Astrocyte (in vitro differentiated cells and primary cell): ENCODE results near the gene SRP9. TPM values are rescaled to one million over a fixed set of nuclear protein-coding genes. Genes with fewer than 3 reads are reported as not detected.
A peak's percentile ranks its signal among the peaks of the same experiment; 100 is the strongest.

Experiments used
- DNase-seq: peaks from one replicate; pipeline ENCODE4 v3.0.0-alpha.2; 2010; ENCODE audit warnings: low read depth
- FAIRE-seq: peaks from 2 replicates; lab custom pipeline; 2011; peaks lifted over from hg19 to GRCh38; lab: Jason Lieb, UNC
- H2AFZ ChIP-seq: 2 replicates; pipeline ENCODE4 v1.6.0; 2012; ENCODE audit warnings: low read depth, low read length, inconsistent platforms
- H3K27ac ChIP-seq: 2 replicates; pipeline ENCODE4 v1.5.1; 2011; ENCODE audit warnings: low read depth, low read length, inconsistent platforms
- H3K27me3 ChIP-seq: 2 replicates; pipeline ENCODE4 v1.6.0; 2011; ENCODE audit warnings: low read length, inconsistent platforms; ENCODE audit not compliant: insufficient read depth
- H3K36me3 ChIP-seq: 2 replicates; pipeline ENCODE4 v1.5.1; 2011; ENCODE audit warnings: low read length, inconsistent platforms; ENCODE audit not compliant: insufficient read depth
- H3K4me1 ChIP-seq: 2 replicates; pipeline ENCODE4 v1.5.1; 2011; ENCODE audit warnings: low read length, inconsistent platforms; ENCODE audit not compliant: insufficient read depth
- H3K4me2 ChIP-seq: 2 replicates; pipeline ENCODE4 v1.6.0; 2012; ENCODE audit warnings: low read length, inconsistent platforms
- H3K4me3 ChIP-seq: 2 replicates; pipeline ENCODE4 v1.5.1; 2011; ENCODE audit warnings: low read depth, mild to moderate bottlenecking, low read length, inconsistent platforms; ENCODE audit not compliant: insufficient read depth
- H3K79me2 ChIP-seq: 2 replicates; pipeline ENCODE4 v1.6.0; 2012; ENCODE audit warnings: mild to moderate bottlenecking, low read length, inconsistent platforms; ENCODE audit not compliant: insufficient read depth
- H3K9ac ChIP-seq: 2 replicates; pipeline ENCODE4 v1.6.0; 2012; ENCODE audit warnings: mild to moderate bottlenecking, low read length, inconsistent platforms
- H3K9me3 ChIP-seq: 2 replicates; pipeline ENCODE4 v1.5.1; 2012; ENCODE audit warnings: low read depth, mild to moderate bottlenecking, low read length, inconsistent platforms; ENCODE audit not compliant: insufficient read depth
- H4K20me1 ChIP-seq: 2 replicates; pipeline ENCODE4 v1.6.0; 2012; ENCODE audit warnings: low read length, inconsistent platforms; ENCODE audit not compliant: insufficient read depth
- H3K27ac Mint-ChIP-seq: one replicate; pipeline ENCODE4 v1.8.0; 2021; ENCODE audit warnings: mild to moderate bottlenecking, mixed read lengths; ENCODE audit not compliant: unreplicated experiment
- H3K27me3 Mint-ChIP-seq: one replicate; pipeline ENCODE4 v1.8.0; 2021; ENCODE audit warnings: low read depth, mixed read lengths; ENCODE audit not compliant: unreplicated experiment
- H3K36me3 Mint-ChIP-seq: one replicate; pipeline ENCODE4 v1.8.0; 2021; ENCODE audit warnings: low read depth, mixed read lengths; ENCODE audit not compliant: unreplicated experiment
- H3K4me1 Mint-ChIP-seq: one replicate; pipeline ENCODE4 v1.8.0; 2021; ENCODE audit warnings: low read depth, mixed read lengths; ENCODE audit not compliant: unreplicated experiment
- H3K4me3 Mint-ChIP-seq: one replicate; pipeline ENCODE4 v1.8.0; 2021; ENCODE audit warnings: mild to moderate bottlenecking, moderate library complexity, mixed read lengths; ENCODE audit not compliant: unreplicated experiment
- H3K9me3 Mint-ChIP-seq: one replicate; pipeline ENCODE4 v1.8.0; 2021; ENCODE audit warnings: mild to moderate bottlenecking, mixed read lengths; ENCODE audit not compliant: unreplicated experiment
- CTCF ChIP-seq: IDR thresholded peaks from 2 replicates; pipeline ENCODE4 v1.5.1; 2011; ENCODE audit warnings: low read depth, mild to moderate bottlenecking, inconsistent platforms, low read length, moderate library complexity; ENCODE audit not compliant: insufficient read depth
- EZH2 ChIP-seq: IDR thresholded peaks from 2 replicates; pipeline ENCODE4 v1.6.1; 2012; ENCODE audit warnings: mild to moderate bottlenecking, low read length, inconsistent platforms; ENCODE audit not compliant: insufficient read depth
- total RNA-seq: library from RNA; stranded (reverse); gene quantifications from 2 replicates; pipeline ENCODE4 v1.2.1, GENCODE V29; 2021

SRP9 gene
- total RNA-seq, 1 donor from 2014 or later: 269 TPM

GRCh38 chr1:225811622-225812487, 34.2 kb downstream of the SRP9 start:
- Histone ChIP-seq H3K27me3 (no peaks in the 10 kb centered on the region), H3K4me1 (peaks cover 16% of the 10 kb centered on the region), H3K79me2 (peaks cover 18% of the 10 kb centered on the region), H4K20me1 (peaks cover 19% of the 10 kb centered on the region), H3K27ac (no peak overlapping the region), H3K4me2 (peak overlapping the region; percentile 96), H3K4me3 (no peak overlapping the region), H3K36me3 (no peaks in the 10 kb centered on the region), H3K9ac (no peak overlapping the region), H3K9me3 (no peaks in the 10 kb centered on the region), H2AFZ (no peak overlapping the region)
- no peak for DNase-seq
- H3K4me1 Mint-ChIP-seq: peaks cover 26% of the 10 kb centered on the region
- FAIRE-seq: no peak
- H3K9me3 Mint-ChIP-seq: peaks cover 2% of the 10 kb centered on the region
- peaks cover 4% of the 10 kb centered on the region for H3K36me3 Mint-ChIP-seq
- peak overlapping the region; percentile 95 for H3K4me3 Mint-ChIP-seq
- H3K27ac Mint-ChIP-seq: no peak overlapping the region
- peaks cover 6% of the 10 kb centered on the region for H3K27me3 Mint-ChIP-seq
- TF ChIP-seq CTCF (peak; percentile 29), EZH2 (no peak)

GRCh38 chr1:225812488-225813213, 35.0 kb downstream of the SRP9 start:
- TF ChIP-seq CTCF (no peak), EZH2 (no peak)
- FAIRE-seq (no peak), DNase-seq (no peak)
- Mint-ChIP-seq H3K4me1 (peaks cover 28% of the 10 kb centered on the region), H3K27ac (no peak overlapping the region), H3K36me3 (peaks cover 4% of the 10 kb centered on the region), H3K4me3 (peak overlapping the region; percentile 60), H3K27me3 (peaks cover 4% of the 10 kb centered on the region), H3K9me3 (peaks cover 2% of the 10 kb centered on the region)
- Histone ChIP-seq H3K4me1 (peaks cover 24% of the 10 kb centered on the region), H2AFZ (no peak overlapping the region), H3K36me3 (no peaks in the 10 kb centered on the region), H4K20me1 (peaks cover 19% of the 10 kb centered on the region), H3K9ac (no peak overlapping the region), H3K9me3 (no peaks in the 10 kb centered on the region), H3K27me3 (no peaks in the 10 kb centered on the region), H3K27ac (no peak overlapping the region), H3K4me2 (no peak overlapping the region), H3K4me3 (no peak overlapping the region), H3K79me2 (peaks cover 18% of the 10 kb centered on the region)
